K562 (cell line): ENCODE data around the gene DUS1L. TPM values are rescaled to one million over a fixed set of nuclear protein-coding genes. Genes with fewer than 3 reads are reported as not detected.

Experiments
- CBX1 ChIP-seq: sonication (generic); IDR thresholded peaks from 2 replicates; pipeline ENCODE4 v1.6.1; 2016; ENCODE audit warnings: antibody characterized with exemption, low read depth, mild to moderate bottlenecking
- DACH1 ChIP-seq: fragments of 450-650 bp; IDR thresholded peaks from 2 replicates; pipeline ENCODE4 v1.6.1; 2018; ENCODE audit not compliant: partially characterized antibody
- ELF1 ChIP-seq: fragments of 200-800 bp; sonication (Bioruptor generic); IDR thresholded peaks from 2 replicates; pipeline ENCODE4 v1.6.1; 2016; ENCODE audit warnings: missing genetic modification characterization, missing compliant biosample characterization
- HOXB6 ChIP-seq: fragments of 250-450 bp; sonication (Bioruptor Pico); IDR thresholded peaks from 2 replicates; pipeline ENCODE4 v1.5.1; 2022; ENCODE audit warnings: mild to moderate bottlenecking, borderline replicate concordance
- KAT7 ChIP-seq: sonication (generic); formaldehyde crosslinking; IDR thresholded peaks from 2 replicates; pipeline ENCODE4 v1.8.0; 2022; ENCODE audit warnings: missing genetic modification reagents, mild to moderate bottlenecking, borderline replicate concordance
- MAFF ChIP-seq: IDR thresholded peaks from 2 replicates; pipeline ENCODE4 v1.6.1; 2012; ENCODE audit warnings: low read length, improper control_type of control experiment
- MXI1 ChIP-seq: IDR thresholded peaks from 2 replicates; pipeline ENCODE4 v1.6.1; 2011; ENCODE audit warnings: low read depth, mild to moderate bottlenecking, improper control_type of control experiment, low read length
- NCOA6 ChIP-seq: fragments of 450-650 bp; IDR thresholded peaks from 2 replicates; pipeline ENCODE4 v1.6.1; 2017; ENCODE audit warnings: mild to moderate bottlenecking
- NFE2L1 ChIP-seq: fragments of 450-650 bp; IDR thresholded peaks from 2 replicates; pipeline ENCODE4 v1.6.1; 2016; ENCODE audit warnings: missing genetic modification characterization, low read depth, mild to moderate bottlenecking, missing compliant biosample characterization, moderate library complexity, borderline replicate concordance
- PHB ChIP-seq: fragments of 250-450 bp; sonication (Bioruptor Pico); IDR thresholded peaks from 2 replicates; pipeline ENCODE4 v1.5.0; 2021
- POLR2AphosphoS2 ChIP-seq: IDR thresholded peaks from 2 replicates; pipeline ENCODE4 v1.6.1; 2012; ENCODE audit warnings: low read length, improper control_type of control experiment
- POLR3G ChIP-seq: IDR thresholded peaks from 2 replicates; pipeline ENCODE4 v1.6.1; 2011; ENCODE audit not compliant: insufficient read length, insufficient replicate concordance; ENCODE audit errors: extremely low read depth
- SRSF3 ChIP-seq: fragments of 200-400 bp; formaldehyde crosslinking; IDR thresholded peaks from 2 replicates; pipeline ENCODE4 v1.6.1; 2016; ENCODE audit warnings: mild to moderate bottlenecking, low read length, moderate library complexity; ENCODE audit not compliant: insufficient read depth
- SRSF9 ChIP-seq: fragments of 200-400 bp; formaldehyde crosslinking; IDR thresholded peaks from 2 replicates; pipeline ENCODE4 v1.6.1; 2017; ENCODE audit warnings: low read depth, low read length, borderline replicate concordance
- XRCC3 ChIP-seq: fragments of 450-650 bp; IDR thresholded peaks from 2 replicates; pipeline ENCODE4 v1.6.1; 2017; ENCODE audit warnings: mild to moderate bottlenecking, moderate library complexity
- XRCC5 ChIP-seq: fragments of 200-400 bp; formaldehyde crosslinking; IDR thresholded peaks from 2 replicates; pipeline ENCODE4 v1.6.1; 2017; ENCODE audit warnings: low read depth, mild to moderate bottlenecking, low read length
- ZNF146 ChIP-seq: IDR thresholded peaks from one replicate; pipeline ENCODE4 v1.6.1; 2018; ENCODE audit warnings: missing compliant biosample characterization; ENCODE audit not compliant: unreplicated experiment
- ZNF165 ChIP-seq: fragments of 250-450 bp; sonication (Bioruptor Pico); IDR thresholded peaks from 2 replicates; pipeline ENCODE4 v1.4.0; 2020; ENCODE audit warnings: borderline replicate concordance
- ZNF717 ChIP-seq: fragments of 250-450 bp; sonication (Bioruptor Pico); IDR thresholded peaks from 2 replicates; pipeline ENCODE4 v1.5.0; 2021
- ZNF75A ChIP-seq: fragments of 450-650 bp; formaldehyde crosslinking; IDR thresholded peaks from 2 replicates; pipeline ENCODE4 v1.4.0; 2020; ENCODE audit warnings: mild to moderate bottlenecking
- polyA plus RNA-seq, 8 experiments: library from polyadenylated mRNA; depleted of rRNA in 4 of 8; stranded (reverse) in 5 of 8; unstranded in 3 of 8; fragments of >200 nt; fragmentation: Nextera tagmentation in 2 of 8; fragmentation: Illumina TruSeq in 1 of 8; extraction: Ambion mirVana in 2 of 8; extraction: Trizol in 1 of 8; gene quantifications; 2 replicates each; pipeline versions ENCODE4 v1.2.1 to v1.2.3, GENCODE V29; 2011 to 2014; ENCODE audit warnings: inconsistent platforms in 1 of 8, missing spikeins in 1 of 8
- total RNA-seq, 7 experiments: library from RNA; depleted of rRNA in 6 of 7; stranded (reverse); fragments of >200 nt in 6 of 7; fragmentation: Illumina TruSeq in 2 of 7; extraction: Trizol in 2 of 7; gene quantifications; 2 replicates each; pipeline versions ENCODE4 v1.2.1 to v1.2.3, GENCODE V29; 2011 to 2021; ENCODE audit warnings: low replicate concordance in 1 of 7
- TF ChIP-seq, protein P1 (sequence below): sonication (generic); formaldehyde crosslinking; IDR thresholded peaks from 2 replicates; pipeline ENCODE4 v1.8.1; 2023; ENCODE audit warnings: mild to moderate bottlenecking, missing genetic modification reagents, moderate library complexity
- TF ChIP-seq, protein P2 (sequence below): sonication (generic); formaldehyde crosslinking; IDR thresholded peaks from 2 replicates; pipeline ENCODE4 v1.8.0; 2022; ENCODE audit warnings: mild to moderate bottlenecking, missing genetic modification reagents

The DUS1L gene
- total and polyA plus RNA-seq, 9 of the 15 experiments (the other 6 are each of a cell fraction or from before 2014, with no cell fraction given), result 7.8 to 210 (median 83.9) TPM

GRCh38 chr17:82037092-82037888 is 28.3 kb downstream of the DUS1L start, which contains the start of gene DCXR (continued):
- TF ChIP-seq SRSF9 (no peak), POLR2AphosphoS2 (no peak; the same call in 1 of the 2 replicates), ZNF146 (no peak), MXI1 (peak; percentile 33; the same call in 1 of the 2 replicates), ELF1 (no peak), CBX1 (no peak), XRCC5 (no peak), NFE2L1 (no peak), NCOA6 (no peak), DACH1 (no peak), KAT7 (CRISPR knock-in tag) (no peak), POLR3G (no peak), MAFF (no peak), PHB (CRISPR knock-in tag) (no peak), ZNF717 (no peak), ZNF75A (CRISPR knock-in tag) (no peak), SRSF3 (no peak), XRCC3 (no peak), HOXB6 (CRISPR knock-in tag) (no peak), ZNF165 (CRISPR knock-in tag) (no peak)
- TF ChIP-seq, protein P1, sequence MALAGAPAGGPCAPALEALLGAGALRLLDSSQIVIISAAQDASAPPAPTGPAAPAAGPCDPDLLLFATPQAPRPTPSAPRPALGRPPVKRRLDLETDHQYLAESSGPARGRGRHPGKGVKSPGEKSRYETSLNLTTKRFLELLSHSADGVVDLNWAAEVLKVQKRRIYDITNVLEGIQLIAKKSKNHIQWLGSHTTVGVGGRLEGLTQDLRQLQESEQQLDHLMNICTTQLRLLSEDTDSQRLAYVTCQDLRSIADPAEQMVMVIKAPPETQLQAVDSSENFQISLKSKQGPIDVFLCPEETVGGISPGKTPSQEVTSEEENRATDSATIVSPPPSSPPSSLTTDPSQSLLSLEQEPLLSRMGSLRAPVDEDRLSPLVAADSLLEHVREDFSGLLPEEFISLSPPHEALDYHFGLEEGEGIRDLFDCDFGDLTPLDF (CRISPR knock-in tag), result peak; percentile 69; the same call in 1 of the 2 replicates
- TF ChIP-seq, protein P2, sequence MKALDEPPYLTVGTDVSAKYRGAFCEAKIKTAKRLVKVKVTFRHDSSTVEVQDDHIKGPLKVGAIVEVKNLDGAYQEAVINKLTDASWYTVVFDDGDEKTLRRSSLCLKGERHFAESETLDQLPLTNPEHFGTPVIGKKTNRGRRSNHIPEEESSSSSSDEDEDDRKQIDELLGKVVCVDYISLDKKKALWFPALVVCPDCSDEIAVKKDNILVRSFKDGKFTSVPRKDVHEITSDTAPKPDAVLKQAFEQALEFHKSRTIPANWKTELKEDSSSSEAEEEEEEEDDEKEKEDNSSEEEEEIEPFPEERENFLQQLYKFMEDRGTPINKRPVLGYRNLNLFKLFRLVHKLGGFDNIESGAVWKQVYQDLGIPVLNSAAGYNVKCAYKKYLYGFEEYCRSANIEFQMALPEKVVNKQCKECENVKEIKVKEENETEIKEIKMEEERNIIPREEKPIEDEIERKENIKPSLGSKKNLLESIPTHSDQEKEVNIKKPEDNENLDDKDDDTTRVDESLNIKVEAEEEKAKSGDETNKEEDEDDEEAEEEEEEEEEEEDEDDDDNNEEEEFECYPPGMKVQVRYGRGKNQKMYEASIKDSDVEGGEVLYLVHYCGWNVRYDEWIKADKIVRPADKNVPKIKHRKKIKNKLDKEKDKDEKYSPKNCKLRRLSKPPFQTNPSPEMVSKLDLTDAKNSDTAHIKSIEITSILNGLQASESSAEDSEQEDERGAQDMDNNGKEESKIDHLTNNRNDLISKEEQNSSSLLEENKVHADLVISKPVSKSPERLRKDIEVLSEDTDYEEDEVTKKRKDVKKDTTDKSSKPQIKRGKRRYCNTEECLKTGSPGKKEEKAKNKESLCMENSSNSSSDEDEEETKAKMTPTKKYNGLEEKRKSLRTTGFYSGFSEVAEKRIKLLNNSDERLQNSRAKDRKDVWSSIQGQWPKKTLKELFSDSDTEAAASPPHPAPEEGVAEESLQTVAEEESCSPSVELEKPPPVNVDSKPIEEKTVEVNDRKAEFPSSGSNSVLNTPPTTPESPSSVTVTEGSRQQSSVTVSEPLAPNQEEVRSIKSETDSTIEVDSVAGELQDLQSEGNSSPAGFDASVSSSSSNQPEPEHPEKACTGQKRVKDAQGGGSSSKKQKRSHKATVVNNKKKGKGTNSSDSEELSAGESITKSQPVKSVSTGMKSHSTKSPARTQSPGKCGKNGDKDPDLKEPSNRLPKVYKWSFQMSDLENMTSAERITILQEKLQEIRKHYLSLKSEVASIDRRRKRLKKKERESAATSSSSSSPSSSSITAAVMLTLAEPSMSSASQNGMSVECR (CRISPR knock-in tag), result peak; percentile 98
